NCI-H1436 treated with DMSO at 0.1 percent for 48 hours (cell line): ENCODE measurements around the gene SLC26A8.

ENCODE experiments used
- DNase-seq: peaks from one replicate; lab custom pipeline; 2025; lab: John Stamatoyannopoulos, UW

SLC26A8 gene, protein sequence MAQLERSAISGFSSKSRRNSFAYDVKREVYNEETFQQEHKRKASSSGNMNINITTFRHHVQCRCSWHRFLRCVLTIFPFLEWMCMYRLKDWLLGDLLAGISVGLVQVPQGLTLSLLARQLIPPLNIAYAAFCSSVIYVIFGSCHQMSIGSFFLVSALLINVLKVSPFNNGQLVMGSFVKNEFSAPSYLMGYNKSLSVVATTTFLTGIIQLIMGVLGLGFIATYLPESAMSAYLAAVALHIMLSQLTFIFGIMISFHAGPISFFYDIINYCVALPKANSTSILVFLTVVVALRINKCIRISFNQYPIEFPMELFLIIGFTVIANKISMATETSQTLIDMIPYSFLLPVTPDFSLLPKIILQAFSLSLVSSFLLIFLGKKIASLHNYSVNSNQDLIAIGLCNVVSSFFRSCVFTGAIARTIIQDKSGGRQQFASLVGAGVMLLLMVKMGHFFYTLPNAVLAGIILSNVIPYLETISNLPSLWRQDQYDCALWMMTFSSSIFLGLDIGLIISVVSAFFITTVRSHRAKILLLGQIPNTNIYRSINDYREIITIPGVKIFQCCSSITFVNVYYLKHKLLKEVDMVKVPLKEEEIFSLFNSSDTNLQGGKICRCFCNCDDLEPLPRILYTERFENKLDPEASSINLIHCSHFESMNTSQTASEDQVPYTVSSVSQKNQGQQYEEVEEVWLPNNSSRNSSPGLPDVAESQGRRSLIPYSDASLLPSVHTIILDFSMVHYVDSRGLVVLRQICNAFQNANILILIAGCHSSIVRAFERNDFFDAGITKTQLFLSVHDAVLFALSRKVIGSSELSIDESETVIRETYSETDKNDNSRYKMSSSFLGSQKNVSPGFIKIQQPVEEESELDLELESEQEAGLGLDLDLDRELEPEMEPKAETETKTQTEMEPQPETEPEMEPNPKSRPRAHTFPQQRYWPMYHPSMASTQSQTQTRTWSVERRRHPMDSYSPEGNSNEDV

DNA sequence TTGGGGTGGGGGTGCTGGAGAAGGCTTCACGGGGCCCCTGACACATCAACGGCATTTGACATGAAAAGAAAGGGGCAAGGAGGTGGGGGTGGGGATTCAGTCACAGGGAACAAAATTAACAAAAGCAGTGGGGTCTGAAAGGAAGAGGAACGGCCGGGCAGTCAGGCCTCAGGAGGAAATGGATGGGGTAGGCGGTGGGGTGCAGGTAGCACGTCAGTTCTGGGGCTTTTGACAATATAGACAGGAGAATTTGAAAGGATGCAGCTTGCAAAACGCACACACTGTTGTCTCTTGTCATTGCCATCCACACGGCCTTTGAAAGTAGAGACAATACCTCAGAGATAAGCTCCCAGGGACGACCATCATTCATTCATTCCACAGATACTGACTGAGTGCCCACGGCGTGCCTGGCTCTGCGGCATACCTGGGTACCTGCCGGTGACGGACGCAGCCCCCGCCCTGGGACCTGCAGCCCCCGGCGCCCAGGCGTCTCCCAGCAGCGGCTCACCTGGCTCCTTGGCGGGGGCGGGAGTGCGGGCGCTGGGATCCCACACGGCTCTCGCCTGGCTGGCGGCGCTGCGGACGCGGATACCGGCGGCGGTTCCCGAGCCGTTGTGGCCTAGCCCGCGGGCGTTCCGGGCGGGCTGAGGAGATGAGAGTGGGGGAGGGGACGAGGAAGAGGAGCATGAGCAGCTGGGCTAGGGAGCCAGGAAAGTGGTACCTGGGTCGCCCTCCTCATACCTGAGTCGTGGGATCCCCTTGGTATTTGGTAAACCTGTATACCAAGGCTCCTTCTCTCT, at the start of gene SLC26A8:
TSS of gene SLC26A8 (minus strand) at position 646 of the 800 bp plus-strand sequence. CDS start 4,934 bp downstream, outside the sequence.
- DNase-seq = no peak

DNA sequence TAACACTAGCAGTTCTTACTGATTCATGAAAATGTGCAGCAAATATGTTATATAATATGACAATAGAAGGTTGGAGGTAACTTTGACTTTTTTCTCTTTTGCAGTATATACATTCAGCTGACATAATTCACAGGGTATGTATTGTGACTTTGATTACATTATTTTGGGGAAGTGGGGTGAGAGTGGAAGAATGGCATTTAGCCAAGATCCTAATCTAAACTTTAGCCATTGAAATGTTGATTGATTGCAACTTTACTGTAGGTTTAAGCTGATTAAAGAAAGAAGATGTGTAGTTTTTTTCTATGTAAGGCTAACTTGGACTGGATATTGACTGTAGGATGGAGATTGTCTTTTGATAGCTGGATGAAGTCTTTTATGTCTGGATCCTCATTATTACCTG, 49.1 kb upstream of the SLC26A8 start:
- no peak for DNase-seq

DNA sequence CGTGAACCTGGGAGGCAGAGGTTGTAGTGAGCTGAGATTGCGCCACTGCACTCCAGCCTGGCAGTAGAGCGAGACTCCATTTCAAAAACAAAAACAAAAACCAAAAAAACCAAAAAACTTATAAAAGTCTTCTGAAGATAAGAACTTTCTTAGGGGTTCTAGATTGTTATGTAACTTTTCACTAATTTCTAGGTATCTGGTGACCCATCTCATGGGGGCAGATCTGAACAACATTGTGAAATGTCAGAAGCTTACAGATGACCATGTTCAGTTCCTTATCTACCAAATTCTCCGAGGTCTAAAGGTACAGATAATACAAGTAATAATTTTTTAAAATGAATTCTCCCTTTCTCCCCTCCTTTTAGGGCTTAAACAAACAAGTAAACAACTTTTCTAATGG, 48.2 kb upstream of the SLC26A8 start:
- DNase-seq = no peak

DNA sequence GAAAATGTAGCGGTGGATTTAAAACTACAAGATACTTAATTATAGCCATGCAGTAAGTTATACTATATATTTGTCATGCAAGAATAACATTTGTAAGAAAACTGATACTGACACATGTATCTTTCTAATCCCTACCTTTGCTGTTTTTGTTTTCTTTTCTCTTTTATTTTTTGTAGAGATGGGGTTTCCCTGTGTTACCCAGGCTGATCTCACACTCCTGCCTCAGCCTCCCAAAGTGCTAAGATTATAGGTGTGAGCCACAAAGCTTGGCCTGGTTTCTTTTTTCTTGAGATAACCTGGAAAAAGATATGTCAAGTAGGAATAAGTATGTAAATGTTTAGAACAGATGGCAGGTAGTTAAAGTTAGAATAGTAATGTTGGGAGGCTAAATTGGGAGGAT, 47.3 kb upstream of the SLC26A8 start:
- DNase-seq = no peak

DNA sequence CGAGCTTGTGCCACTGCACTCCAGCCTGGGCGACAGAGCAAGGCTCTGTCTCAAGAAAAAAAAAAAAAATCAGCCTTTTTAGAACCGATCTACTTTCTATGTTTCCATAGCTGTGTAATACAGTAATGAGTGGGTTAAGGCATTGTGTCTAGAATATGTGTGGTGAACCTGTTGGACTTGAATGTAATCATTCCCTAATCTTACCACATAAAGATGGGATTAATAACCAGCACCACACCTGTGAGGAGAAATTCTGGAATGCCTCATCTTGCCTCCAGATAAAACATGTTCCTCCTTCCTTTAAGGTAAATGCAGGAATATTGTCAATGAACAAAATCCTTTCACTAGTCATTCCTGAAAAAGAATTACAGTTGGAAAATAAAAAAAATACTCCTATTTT, 46.8 kb upstream of the SLC26A8 start:
- DNase-seq = no peak

DNA sequence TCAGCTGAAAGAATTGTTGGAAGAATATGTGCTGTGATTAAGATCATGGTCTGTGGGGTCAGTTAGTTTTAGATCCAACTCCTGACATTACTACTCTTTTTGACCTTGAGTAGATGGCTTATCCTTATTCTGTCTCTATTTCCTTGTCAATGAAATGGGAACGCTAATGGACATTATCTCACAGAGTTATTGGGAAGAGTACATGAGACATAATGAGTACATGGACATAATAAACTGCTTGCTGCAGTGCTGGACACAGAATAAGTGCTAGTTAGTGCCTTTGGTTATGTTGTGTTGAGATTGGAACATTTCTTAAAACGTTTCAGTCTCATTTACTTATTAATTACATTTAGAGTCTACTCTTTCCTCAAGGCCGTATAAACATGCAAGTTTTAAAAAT, 45.8 kb upstream of the SLC26A8 start:
- no peak for DNase-seq

DNA sequence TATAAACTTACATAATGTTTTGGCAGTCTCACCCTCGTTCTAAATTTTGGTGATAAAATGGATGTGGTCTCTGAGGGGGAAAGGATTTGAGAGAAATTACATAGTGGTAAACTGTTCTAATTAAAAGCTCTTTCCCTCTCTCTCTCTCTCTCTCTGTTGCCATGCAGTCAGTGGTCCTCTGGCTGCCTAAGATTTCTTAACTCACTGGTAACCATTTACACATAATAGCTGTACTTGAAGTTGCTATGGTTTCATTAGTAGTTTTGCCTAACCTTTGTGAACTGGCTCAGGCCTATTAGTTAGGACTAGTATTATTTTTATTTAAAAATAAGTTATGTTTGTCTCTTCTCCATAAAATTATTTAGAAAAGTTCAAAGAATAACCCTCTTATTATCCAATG, 45.1 kb upstream of the SLC26A8 start:
- no peak for DNase-seq

DNA sequence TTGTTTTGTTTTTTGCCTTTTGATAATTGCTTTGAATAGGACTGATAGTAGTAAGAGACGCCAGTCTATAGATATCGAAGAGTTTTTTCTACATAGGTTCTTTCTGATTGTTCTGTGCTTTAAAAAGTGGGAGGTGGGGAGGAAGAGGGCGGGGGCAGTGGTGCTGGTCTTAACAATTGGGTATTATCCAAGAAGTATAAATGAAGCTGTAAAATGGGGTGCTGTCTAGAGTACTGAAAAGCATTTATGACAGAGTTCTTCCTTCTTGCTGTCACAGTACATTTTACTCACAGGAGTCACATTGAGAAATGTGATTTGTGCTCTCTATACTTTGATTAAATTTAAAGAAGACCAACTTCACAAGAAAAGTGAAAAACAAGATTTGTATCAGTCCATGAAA, 44.1 kb upstream of the SLC26A8 start:
- no peak for DNase-seq

DNA sequence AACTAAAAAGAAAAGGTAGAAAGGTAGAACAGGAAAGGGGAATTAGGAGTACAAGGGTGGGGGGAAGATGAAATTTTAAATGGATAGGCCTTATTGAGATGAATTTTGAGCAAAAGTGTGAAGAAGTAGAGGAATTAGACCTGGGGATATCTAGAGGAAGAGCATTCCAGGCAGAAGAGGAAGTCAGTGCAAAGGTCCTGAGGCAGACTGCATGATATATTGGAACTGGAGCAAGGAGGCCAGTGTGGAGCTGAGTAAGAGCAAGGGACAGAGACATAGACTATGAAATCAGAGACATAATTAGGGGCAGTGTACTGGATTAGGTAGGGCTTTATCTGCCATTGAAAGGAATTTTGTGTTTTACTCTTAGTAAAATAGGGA, 43.6 kb upstream of the SLC26A8 start:
- DNase-seq = no peak

DNA sequence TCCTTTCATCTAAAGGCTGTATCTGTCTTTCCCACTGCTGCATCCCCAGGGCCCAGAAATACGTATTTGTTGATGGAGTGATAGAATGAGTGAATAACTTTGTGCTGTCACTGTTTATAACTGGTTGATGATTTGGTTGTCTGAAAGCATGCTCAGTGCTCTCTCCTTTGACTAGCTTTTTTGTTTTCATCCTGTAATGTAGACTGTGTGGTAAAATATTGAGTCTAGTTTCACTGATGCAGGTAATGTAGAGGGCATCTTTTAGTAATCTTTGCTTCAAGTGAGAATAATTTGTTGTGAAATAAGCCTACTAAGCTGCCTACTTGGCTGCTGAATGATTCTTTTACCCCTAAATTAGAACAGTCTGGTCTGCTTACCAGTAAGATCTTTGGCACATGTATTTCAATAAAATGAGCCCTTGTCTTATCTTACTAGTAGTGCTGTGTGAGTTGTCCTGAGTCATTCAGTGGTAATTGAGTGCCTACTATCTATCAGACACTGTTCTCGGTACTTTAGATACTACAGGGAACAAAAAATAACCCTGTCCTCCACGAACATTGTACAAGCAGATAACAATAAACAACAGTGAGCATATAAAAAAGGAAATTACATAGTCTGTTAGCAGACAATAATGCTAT, 43.1 kb upstream of the SLC26A8 start:
- no peak for DNase-seq

DNA sequence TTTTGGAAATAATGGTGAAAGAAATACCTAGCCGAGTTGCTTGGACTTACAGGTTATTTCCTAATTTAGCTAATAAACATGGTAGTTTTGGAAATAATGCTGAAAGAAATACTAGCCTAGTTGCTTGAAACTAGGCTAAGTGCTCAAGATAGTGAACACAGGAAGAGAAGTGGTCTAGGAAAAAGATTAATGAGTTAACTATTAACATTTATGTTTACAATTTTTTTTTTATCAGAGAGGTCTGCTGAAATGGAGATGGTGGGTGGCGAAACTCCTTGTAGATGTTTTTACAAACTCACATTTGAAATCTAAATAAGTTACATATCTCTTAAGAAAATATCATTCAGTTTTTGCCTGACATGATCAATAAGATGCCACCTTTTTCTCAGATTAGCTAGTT, 42.4 kb upstream of the SLC26A8 start:
- DNase-seq = no peak

DNA sequence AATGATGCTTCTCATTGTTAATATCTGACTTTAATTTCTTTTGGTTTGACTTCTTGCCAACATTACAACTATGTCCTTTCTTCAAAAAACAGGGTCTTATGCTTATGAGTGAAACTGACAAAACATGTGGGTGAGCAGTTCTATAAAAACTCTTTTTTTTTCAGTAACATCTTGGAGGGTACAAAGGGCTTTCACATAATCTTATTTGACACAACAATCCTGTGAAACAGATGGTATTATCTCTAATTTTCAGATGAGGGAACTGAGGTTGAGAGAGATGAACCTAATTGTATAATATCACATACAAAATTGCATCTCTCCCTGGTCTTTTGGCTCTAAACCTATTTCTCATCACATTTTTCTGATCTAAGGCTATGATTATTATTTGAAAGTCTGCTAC, 41.5 kb upstream of the SLC26A8 start:
- no peak for DNase-seq

DNA sequence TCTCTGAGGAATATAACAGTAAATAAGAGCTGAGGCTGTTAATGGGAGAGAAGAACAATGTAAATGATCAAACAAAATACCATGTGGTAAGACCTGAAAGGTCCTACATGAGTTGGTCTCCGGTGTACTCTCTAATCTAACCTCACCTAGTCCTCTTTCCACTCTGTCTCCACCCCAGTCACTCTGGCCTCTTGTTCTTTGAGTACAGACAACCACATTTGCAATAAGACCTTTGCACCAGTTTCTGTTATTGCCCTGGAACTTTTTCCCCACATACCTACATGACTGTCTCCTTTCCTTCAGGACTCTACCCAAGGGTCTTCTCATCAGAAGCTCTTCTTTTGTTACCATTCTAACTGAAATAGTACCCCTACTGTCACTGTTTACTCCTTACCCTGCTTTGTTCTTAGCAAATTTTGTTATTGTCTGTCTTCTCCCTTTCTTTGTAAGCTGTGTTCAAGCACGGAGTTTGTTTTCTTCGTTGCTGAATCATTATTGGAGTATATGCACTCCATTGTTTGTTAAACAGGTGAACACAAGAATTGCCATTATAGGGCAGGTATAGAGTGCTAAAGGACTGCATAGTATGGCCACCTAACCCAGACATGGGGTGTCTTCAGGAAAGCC, 40.4 kb upstream of the SLC26A8 start:
- DNase-seq = no peak

DNA sequence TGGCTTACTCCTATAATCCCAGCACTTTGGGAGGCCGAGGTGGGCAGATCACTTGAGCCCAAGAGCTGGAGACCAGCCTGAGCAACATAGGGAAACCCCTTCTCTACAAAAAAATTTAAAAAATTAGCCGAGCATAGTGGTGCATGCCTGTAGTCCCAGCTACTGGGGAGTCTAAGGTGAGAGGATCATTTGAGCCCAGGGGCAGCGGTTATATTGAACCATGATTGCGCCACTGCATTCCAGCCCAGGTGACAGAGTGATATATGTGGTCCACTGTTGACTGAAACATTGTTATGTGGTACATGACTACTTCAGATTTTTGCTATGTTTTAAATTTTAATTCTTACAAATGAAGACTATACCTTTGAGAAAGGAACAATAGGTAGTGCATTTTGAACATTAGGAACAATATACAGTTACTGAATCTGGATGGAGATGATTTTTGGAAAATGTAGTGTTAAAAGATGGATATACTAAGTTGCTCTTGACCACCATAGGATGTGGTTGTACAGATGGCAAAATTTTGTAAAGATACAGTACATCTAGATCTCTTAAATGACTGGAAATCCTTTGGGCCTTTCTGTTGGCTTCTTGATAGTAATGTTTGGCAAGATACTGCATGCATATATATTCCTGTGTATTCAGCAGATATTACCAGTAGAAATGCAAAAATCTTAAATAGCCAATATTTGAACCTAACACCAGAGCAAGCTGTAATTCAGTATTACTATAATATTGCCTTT, 39.0 kb upstream of the SLC26A8 start:
- no peak for DNase-seq

DNA sequence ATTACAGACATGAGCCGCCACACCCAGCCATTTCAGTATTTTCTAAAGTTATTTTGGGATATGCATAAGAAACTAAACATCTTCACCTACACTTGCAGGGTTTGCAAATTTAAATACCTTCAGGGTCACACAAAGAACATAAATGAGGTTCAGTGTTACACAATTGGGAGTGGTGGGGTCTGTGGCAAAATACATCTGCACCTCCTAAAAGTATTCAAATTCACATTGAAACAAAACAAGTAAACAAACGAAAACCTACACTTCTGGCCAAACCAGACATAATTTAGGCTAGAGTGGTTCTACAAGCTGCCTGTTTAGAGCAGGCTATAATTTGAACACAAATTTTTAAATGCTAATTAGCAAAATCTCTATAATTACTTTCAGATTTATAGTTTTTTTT, 37.8 kb upstream of the SLC26A8 start:
- DNase-seq = no peak

DNA sequence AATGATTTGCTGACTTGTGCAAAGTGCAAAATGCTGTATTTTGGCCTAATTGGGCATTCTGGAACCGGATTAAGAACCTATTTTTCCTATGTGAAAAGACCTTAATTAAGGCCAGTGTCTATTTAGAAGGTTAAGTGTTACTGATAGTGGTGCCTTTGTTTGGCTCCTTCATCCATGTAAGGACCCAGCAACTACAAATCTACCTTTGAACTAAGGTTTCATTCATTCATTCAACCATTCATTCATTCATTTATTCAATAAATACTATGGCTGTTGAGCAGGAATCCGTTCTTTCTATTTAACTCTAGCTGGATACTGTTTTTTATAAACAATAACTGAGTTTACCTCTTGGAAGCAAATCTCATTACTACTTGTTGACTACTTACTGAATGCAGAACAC, 36.8 kb upstream of the SLC26A8 start:
- no peak for DNase-seq

DNA sequence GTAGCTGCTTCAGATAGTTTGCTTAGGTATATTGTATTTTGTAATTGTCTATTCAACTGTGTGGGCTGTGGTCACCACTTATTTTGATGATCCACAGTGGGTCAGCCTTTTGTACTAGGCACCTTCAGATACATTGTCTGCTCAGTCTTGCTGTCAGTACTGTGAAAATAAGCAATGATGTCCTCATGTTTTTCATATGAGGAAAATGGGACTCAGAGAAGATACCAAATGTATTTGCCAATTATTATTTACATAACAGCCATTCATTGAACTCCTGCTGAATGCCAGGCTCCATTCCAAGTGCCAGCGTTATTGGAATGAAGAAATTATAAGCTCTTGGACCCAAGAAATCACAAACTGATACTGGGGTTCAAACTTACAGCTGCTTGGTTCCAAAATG, 31.7 kb upstream of the SLC26A8 start:
- DNase-seq = no peak

DNA sequence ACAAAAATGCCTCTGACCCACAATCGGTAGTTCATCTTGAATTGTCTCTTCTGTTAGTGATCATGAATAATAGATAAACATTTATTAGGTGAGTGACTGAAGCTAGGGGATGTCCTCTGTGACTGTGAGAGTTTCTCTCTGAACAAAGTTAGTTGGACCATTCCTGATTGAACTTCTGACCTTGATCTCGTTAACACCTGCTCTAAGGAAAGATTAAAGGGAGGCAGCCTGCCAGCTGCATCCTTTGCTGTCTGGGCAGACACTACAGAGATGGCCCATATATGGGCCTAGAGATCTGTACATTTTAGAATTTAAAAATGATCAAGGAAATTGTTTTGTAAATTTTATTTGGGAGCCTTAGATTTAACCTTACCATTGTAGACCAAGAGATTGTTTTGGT, 30.5 kb upstream of the SLC26A8 start:
- DNase-seq = no peak

DNA sequence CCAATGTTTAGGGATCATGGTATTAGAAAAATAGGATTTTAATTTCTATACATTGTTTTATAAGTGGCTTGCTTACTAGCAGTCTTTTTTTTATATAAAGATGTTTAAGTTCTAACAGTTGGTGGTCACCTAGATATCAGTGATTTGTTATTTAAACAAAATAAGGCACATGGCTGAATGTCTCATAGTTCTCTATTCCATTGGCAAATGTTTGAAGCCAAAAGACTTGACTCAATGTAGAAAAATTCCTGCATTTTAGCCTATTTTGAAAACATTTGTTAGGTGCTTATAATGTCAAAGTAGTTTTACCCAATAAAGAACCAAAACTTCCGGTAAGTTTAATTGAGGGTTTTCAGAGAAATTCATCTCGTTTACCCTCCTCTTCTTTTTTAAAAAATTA, 30.0 kb upstream of the SLC26A8 start:
- DNase-seq = no peak

DNA sequence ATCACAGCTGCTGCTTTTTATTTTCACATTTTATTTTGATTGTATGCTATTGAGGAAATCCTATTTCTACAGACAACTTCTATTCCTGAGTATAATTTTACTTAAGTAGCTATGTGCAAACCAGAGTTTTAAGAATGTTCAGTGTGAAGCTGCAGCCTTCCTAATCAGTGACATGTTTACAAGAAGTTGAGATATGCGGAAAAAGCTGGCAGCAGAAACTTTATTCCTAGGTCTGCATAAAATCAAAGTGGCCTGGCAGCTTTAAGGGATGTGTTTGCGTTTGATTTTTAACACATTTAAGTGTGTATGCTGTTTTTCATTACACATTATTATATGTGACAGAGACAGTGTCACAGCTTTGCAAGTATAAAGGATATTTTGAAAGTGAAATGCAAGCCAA, 29.4 kb upstream of the SLC26A8 start:
- DNase-seq = no peak

DNA sequence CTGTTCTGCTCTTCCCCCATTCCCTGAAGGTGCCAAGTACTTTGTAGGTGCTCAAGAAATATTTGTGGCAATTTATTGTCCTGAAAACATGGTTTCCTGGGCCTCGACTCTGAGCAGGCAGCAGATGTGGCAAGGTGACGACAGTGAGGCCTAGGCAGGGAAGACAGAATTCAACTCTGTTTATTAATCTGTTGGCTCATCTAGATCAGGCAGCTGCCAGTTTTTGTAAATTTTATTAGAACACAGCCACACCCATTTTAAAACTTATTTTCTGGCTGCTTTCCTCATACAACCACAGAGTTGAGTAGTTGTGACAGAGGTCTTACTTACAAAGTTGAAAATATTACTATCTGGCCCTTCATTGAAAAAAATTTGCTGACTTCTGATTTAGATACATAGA, 27.7 kb upstream of the SLC26A8 start:
- DNase-seq = no peak
